ENCODE results near the gene NOC4L.

NOC4L gene

DNA sequence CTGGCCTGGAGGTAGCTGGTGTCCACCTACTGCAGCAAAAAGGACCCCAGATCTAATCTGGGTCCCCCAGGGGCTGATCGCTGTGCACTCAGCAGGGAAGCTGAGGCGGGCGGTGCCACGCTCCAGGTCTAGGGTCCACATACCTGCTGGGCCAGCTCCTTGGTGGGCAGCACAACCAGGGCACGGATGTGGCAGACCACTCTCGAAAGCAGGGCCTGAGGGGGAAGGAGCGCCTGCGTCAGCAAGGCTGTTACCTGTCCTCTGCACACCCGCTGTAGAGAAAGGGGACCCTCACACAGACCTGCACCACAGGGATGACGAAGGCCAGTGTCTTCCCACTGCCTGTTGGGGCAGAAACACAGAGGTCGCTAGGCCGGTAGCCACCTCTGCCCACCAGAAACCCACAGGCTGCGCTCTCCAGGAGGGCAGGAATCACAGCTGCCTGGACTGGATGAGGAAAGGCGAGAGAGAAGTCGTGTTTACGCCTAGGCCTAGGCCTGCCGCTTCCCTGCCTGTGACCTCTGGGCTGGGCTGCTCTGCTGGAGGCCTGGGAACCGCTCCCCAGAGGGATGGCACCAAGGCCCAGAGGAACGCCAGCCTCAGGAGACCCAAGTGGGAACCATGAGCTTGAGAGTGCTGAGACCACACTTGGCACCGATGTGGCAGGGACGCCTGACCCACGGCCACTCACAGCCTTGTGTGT lies 2.1 kb upstream of the NOC4L start:
- no peak for DNase-seq (ENCODE audit: low spot score)
- TF ChIP-seq CTCF (IDR thresholded peaks at IDR 0.05; ENCODE audit: extremely low read depth, insufficient read depth, missing control alignments): no peak
- in situ Hi-C loops (cut with MboI; ENCODE audit: low pct_unique_long_range_greater_than_20kb, low sequenced_read_pairs, unreplicated experiment): no loop called here

DNA sequence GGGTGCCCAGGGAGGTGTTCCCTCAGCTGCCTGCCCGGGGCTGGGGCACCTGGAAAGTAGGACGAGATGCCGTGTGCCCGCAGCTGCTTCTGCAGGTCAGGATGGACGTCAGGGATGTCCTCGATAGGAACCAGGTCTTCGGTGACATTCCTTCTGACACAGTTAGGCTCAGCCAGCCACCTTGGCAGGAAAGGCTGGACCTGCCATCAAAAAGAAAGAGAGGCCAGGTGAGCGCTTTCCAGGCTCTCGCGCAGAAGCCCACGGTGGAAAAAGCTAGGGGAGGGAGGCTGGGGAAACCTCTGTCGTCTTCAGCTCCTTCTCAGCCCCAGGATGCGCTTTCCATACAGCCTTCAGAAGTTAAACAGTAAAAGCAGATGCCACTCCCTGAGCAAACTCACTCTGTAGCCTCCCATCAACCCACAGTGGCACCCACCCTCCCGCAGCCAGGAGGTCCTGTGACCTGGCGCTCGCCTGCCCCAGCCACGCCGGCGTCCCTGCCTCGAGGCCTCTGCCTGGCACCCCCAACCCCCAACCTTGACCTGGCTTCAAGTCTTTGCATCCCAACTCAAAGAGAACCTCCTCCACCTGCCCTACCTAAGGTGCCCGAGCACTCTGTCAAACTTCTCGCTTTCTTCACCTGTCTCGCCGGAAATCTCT lies 1.4 kb upstream of the NOC4L start:
- in situ Hi-C loops (cut with MboI; ENCODE audit: low pct_unique_long_range_greater_than_20kb, low sequenced_read_pairs, unreplicated experiment): no loop called here

DNA sequence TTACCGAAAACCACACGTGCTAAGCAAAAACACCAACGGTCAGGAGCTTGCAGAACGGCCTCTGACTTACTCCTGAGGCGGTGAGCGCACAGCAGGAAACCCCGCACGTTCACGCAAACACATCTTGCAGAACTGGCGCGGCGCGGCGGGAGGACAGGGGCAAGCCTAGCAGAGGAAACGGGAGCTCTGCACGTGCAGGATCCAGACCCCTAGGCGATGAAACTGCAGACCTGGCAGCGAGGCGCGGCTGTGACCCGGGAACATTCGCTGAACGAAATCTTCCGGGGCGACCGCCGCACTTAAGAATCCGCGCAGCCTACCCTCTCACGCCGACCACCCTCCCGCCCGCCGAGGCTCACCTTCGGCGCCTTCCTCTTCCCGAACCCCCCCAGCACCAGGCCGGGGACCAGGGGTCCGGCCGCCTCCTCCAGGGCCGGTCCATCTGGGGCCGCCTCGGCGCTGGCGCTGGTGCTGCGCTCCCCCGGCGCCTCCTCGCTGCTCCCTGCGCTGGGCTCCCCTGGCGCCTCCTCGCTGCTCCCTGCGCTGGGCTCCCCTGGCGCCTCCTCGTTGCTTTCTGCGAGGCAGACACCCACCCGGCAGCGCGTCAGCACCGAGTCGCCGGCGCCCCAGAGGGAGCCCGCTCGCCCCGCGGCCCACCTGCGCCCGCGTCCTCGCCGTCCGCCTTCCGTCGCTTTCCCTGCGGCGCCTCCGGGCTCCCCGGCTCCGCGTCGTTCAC lies 753 bp upstream of the NOC4L start:
- DNase-seq (ENCODE audit: low spot score): no peak
- in situ Hi-C loops (cut with MboI; ENCODE audit: low pct_unique_long_range_greater_than_20kb, low sequenced_read_pairs, unreplicated experiment): no loop called here
- TF ChIP-seq CTCF (IDR thresholded peaks at IDR 0.05; ENCODE audit: extremely low read depth, insufficient read depth, missing control alignments): no peak

More for the DNA sequence above, 1.4 kb upstream of the NOC4L start:
- TF ChIP-seq CTCF (IDR thresholded peaks at IDR 0.05; ENCODE audit: extremely low read depth, insufficient read depth, missing control alignments): no peak
- DNase-seq (ENCODE audit: low spot score): no peak

- no peak for DNase-seq (ENCODE audit: low spot score)
- no peak for TF ChIP-seq CTCF (IDR thresholded peaks at IDR 0.05; ENCODE audit: extremely low read depth, insufficient read depth, missing control alignments)
- in situ Hi-C loops (cut with MboI; ENCODE audit: low pct_unique_long_range_greater_than_20kb, low sequenced_read_pairs, unreplicated experiment): no loop called here
Measured at GRCh38 chr12:132144810-132145168, 532 bp downstream of the NOC4L start.

DNA sequence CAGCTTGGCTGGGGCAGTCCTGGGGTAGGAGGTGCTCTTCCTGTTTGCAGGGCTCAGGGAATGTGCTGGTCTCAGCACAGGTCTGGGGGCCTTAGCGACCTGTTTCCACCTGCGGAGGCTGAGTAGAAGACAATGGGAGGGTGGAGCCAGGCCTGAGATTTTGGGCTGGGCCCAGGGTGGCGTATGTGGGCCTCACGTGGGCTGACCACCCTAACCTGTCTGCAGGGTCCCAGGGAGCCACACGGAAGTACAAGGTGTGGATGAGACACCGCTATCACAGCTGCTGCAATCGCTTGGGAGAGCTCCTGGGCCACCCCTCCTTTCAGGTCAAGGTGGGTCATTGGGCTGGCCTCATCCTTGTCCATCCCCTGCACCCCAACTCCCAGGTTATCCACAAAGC lies 1.1 kb downstream of the NOC4L start:
- in situ Hi-C loops (cut with MboI; ENCODE audit: low pct_unique_long_range_greater_than_20kb, low sequenced_read_pairs, unreplicated experiment): no loop called here
- DNase-seq (ENCODE audit: low spot score): no peak

GRCh38 chr12:132146098-132146497 lies 1.8 kb downstream of the NOC4L start:
- no peak for TF ChIP-seq CTCF (IDR thresholded peaks at IDR 0.05; ENCODE audit: extremely low read depth, insufficient read depth, missing control alignments)
- in situ Hi-C loops (cut with MboI; ENCODE audit: low pct_unique_long_range_greater_than_20kb, low sequenced_read_pairs, unreplicated experiment): no loop called here
- no peak for DNase-seq (ENCODE audit: low spot score)

More for the DNA sequence above, 1.1 kb downstream of the NOC4L start:
- no peak for TF ChIP-seq CTCF (IDR thresholded peaks at IDR 0.05; ENCODE audit: extremely low read depth, insufficient read depth, missing control alignments)
